Vagina (tissue), 2 donors: ENCODE measurements around the gene CD300E.

Experiments used
- POLR2A ChIP-seq, 2 donors: fragments of 450-650 bp; IDR thresholded peaks; one replicate each; pipeline ENCODE4 v1.6.1; 2017; ENCODE audit warnings: antibody characterized with exemption in 2 of 2, mild to moderate bottlenecking in 2 of 2, moderate library complexity in 2 of 2
- POLR2AphosphoS5 ChIP-seq, 2 donors: sonication (generic); formaldehyde crosslinking; IDR thresholded peaks; one replicate each; pipeline ENCODE4 v1.9.0; 2017; ENCODE audit warnings: antibody characterized with exemption in 2 of 2, mild to moderate bottlenecking in 2 of 2, low read depth in 1 of 2; ENCODE audit not compliant: insufficient read depth in 1 of 2
- TF ChIP-seq, protein P1 (sequence below), 3 experiments: fragments of 450-650 bp in 2 of 3; fragments of 200-600 bp in 1 of 3; sonication (generic) in 1 of 3; IDR thresholded peaks; one replicate each; pipeline ENCODE4 v1.5.1; 2017 to 2019; ENCODE audit warnings: antibody characterized with exemption in 3 of 3, mild to moderate bottlenecking in 2 of 3, moderate library complexity in 2 of 3

GRCh38 chr17:74644419-74644818 is 20.9 kb upstream of the CD300E start:
- TF ChIP-seq, protein P1, sequence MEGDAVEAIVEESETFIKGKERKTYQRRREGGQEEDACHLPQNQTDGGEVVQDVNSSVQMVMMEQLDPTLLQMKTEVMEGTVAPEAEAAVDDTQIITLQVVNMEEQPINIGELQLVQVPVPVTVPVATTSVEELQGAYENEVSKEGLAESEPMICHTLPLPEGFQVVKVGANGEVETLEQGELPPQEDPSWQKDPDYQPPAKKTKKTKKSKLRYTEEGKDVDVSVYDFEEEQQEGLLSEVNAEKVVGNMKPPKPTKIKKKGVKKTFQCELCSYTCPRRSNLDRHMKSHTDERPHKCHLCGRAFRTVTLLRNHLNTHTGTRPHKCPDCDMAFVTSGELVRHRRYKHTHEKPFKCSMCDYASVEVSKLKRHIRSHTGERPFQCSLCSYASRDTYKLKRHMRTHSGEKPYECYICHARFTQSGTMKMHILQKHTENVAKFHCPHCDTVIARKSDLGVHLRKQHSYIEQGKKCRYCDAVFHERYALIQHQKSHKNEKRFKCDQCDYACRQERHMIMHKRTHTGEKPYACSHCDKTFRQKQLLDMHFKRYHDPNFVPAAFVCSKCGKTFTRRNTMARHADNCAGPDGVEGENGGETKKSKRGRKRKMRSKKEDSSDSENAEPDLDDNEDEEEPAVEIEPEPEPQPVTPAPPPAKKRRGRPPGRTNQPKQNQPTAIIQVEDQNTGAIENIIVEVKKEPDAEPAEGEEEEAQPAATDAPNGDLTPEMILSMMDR (IDR thresholded peaks at IDR 0.05) = no peak
- TF ChIP-seq POLR2A (IDR thresholded peaks at IDR 0.05) (no peak), POLR2AphosphoS5 (IDR thresholded peaks at IDR 0.05; ENCODE audit: insufficient read depth in 1 of 2, low read depth in 1 of 2) (no peak)
